Keratinocyte (primary cell): Measurements from ENCODE around the gene GPR152. TPM values are rescaled to one million over a fixed set of nuclear protein-coding genes. Genes with fewer than 3 reads are reported as not detected.

Experiments
- DNase-seq: peaks from one replicate; pipeline ENCODE4 v3.0.0-alpha.2; 2011; ENCODE audit warnings: low read depth, missing footprints, low spot score
- FAIRE-seq: peaks from 2 replicates; lab custom pipeline; 2011; peaks lifted over from hg19 to GRCh38; lab: Jason Lieb, UNC
- H2AFZ ChIP-seq: 2 replicates; pipeline ENCODE4 v1.6.0; 2012; ENCODE audit warnings: low read length, control low read depth, inconsistent platforms; ENCODE audit not compliant: control insufficient read depth
- H3K27ac ChIP-seq: 2 replicates; pipeline ENCODE4 v1.5.1; 2011; ENCODE audit warnings: low read length; ENCODE audit not compliant: control insufficient read depth, insufficient read depth
- H3K27me3 ChIP-seq: 3 replicates; pipeline ENCODE4 v1.6.0; 2011; ENCODE audit warnings: low read length; ENCODE audit not compliant: control insufficient read depth, insufficient read depth; ENCODE audit errors: extremely low read depth
- H3K36me3 ChIP-seq, 2 experiments: 2 replicates in 1 of 2; 3 replicates in 1 of 2; pipeline ENCODE4 v1.5.1; 2011; ENCODE audit warnings: low read length in 2 of 2, mild to moderate bottlenecking in 1 of 2; ENCODE audit not compliant: control insufficient read depth in 2 of 2, insufficient read depth in 2 of 2; ENCODE audit errors: extremely low read depth in 1 of 2
- H3K4me1 ChIP-seq: 3 replicates; pipeline ENCODE4 v1.5.1; 2011; ENCODE audit warnings: low read length; ENCODE audit not compliant: control insufficient read depth, insufficient read depth; ENCODE audit errors: extremely low read depth
- H3K4me2 ChIP-seq: 3 replicates; pipeline ENCODE4 v1.6.0; 2011; ENCODE audit warnings: low read depth, low read length; ENCODE audit not compliant: control insufficient read depth, insufficient read depth; ENCODE audit errors: extremely low read depth
- H3K4me3 ChIP-seq, 3 experiments: fragments of 200-600 bp in 1 of 3; sonication (generic) in 1 of 3; 2 replicates in 2 of 3; 3 replicates in 1 of 3; pipeline ENCODE4 v1.5.1; 2011 to 2016; ENCODE audit warnings: low read length in 3 of 3, mild to moderate bottlenecking in 3 of 3, control low read depth in 2 of 3, inconsistent platforms in 1 of 3, low read depth in 1 of 3, mixed read lengths in 1 of 3, mixed run types in 1 of 3, moderate library complexity in 1 of 3; ENCODE audit not compliant: control insufficient read depth in 2 of 3, insufficient read depth in 2 of 3; ENCODE audit errors: extremely low read depth in 1 of 3
- H3K79me2 ChIP-seq: 2 replicates; pipeline ENCODE4 v1.6.0; 2012; ENCODE audit warnings: low read length; ENCODE audit not compliant: control insufficient read depth, insufficient read depth
- H3K9ac ChIP-seq: 3 replicates; pipeline ENCODE4 v1.6.0; 2011; ENCODE audit warnings: low read length; ENCODE audit not compliant: control insufficient read depth, insufficient read depth; ENCODE audit errors: extremely low read depth
- H3K9me1 ChIP-seq: 3 replicates; pipeline ENCODE4 v1.6.0; 2011; ENCODE audit warnings: low read length; ENCODE audit not compliant: control insufficient read depth, insufficient read depth; ENCODE audit errors: extremely low read depth
- H3K9me3 ChIP-seq: 2 replicates; pipeline ENCODE4 v1.5.1; 2012; ENCODE audit warnings: low read depth, low read length; ENCODE audit not compliant: control insufficient read depth
- H4K20me1 ChIP-seq: 3 replicates; pipeline ENCODE4 v1.6.0; 2011; ENCODE audit warnings: low read length; ENCODE audit not compliant: control insufficient read depth, insufficient read depth; ENCODE audit errors: extremely low read depth
- CTCF ChIP-seq, 3 experiments: IDR thresholded peaks in 1 of 3; conservative IDR thresholded peaks in 1 of 3; optimal IDR thresholded peaks in 1 of 3; 2 replicates in 2 of 3; 3 replicates in 1 of 3; pipeline versions ENCODE3 to v1.5.1; 2011; ENCODE audit warnings: low read length in 3 of 3, mild to moderate bottlenecking in 3 of 3, moderate library complexity in 2 of 3, control low read depth in 1 of 3, inconsistent platforms in 1 of 3; ENCODE audit not compliant: insufficient read depth in 2 of 3; ENCODE audit errors: extremely low read depth in 1 of 3
- EZH2 ChIP-seq: IDR thresholded peaks from one replicate; pipeline ENCODE4 v1.6.1; 2012; ENCODE audit warnings: inconsistent platforms, mild to moderate bottlenecking, low read length, moderate library complexity
- dilution Hi-C: fragments of 300-500 bp; cut with MboI; formaldehyde crosslinking; loops from one replicate; pipeline ENCODE4 v1.7.0; 2020; ENCODE audit warnings: low sequenced_read_pairs; ENCODE audit not compliant: extremely low pct_ligation_motif_present
- polyA plus RNA-seq, 5 experiments: library from polyadenylated mRNA; depleted of rRNA in 3 of 5; stranded (reverse) in 3 of 5; stranded (forward) in 1 of 5; unstranded in 1 of 5; fragments of >200 nt; gene quantifications; 1 replicate in 1 of 5; 2 replicates in 3 of 5; 3 replicates in 1 of 5; pipeline versions ENCODE4 v1.2.1 to v1.2.3, GENCODE V29; 2011 to 2012; ENCODE audit warnings: missing spikeins in 2 of 5, low read depth in 1 of 5, low replicate concordance in 1 of 5

GPR152 gene
- polyA plus RNA-seq, 1 donor (not counting 4 experiments of a cell fraction or from before 2014, with no cell fraction given), result not detected

DNA sequence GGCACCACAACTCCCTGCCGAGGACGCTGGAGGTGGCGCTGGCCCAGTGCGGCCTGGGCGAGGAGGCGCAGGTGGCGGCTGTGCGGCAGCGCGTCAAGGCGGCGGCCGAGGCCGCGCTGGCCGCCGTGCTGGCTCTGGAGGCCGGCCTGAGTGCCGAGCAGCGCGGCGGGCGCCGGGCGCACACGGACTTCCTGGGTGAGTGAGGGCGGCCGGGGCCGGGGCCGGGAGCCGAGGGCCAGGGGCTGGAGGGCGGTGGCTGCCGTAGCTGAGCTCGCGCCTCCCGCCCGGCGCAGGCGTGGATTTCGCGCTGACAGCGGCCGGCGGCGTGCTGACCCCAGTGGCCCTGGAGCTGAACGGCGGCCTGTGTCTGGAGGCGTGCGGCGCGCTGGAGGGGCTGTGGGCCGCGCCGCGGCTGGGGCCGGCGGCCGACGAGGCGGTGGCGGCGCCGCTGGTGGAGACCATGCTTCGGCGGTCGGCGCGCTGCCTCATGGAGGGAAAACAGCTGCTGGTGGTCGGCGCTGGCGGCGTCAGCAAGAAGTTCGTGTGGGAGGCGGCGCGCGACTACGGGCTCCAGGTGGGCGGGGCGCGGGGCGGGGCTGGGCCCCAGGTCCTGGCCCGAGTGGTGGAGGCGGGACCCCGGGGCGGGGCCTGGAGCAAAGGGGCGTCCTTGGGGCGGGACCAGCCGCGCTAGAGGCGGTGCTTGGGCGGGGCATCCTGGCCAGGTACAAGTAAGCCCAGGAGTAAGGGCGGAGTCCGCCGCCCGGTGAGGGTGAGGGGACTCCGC, 31.7 kb downstream of the GPR152 start:
- dilution Hi-C loops, result no loop called here
- Histone ChIP-seq H4K20me1 (no peaks in the 10 kb centered on the region), H3K27ac (no peak overlapping the region), H3K9me3 (no peaks in the 10 kb centered on the region), H2AFZ (peak overlapping the region; percentile 73), H3K9me1 (no peaks in the 10 kb centered on the region), H3K9ac (peak overlapping the region; percentile 56), H3K79me2 (no peaks in the 10 kb centered on the region), H3K4me1 (peaks cover 22% of the 10 kb centered on the region), H3K4me2 (peak overlapping the region; percentile 78), H3K4me3 (peak overlapping the region; percentile 25 to 68 (median 59)), H3K36me3 (no peaks in the 10 kb centered on the region), H3K27me3 (peaks cover 4% of the 10 kb centered on the region)
- no peak for FAIRE-seq
- DNase-seq, result peak; percentile 80
- no peak for TF ChIP-seq EZH2
- no peak for TF ChIP-seq CTCF (optimal IDR thresholded peaks at IDR 0.05 in 1 of 3, IDR thresholded peaks at IDR 0.05 in 1 of 3, conservative IDR thresholded peaks at IDR 0.05 in 1 of 3; ENCODE audit: extremely low read depth in 1 of 3, insufficient read depth in 2 of 3, low read length in 3 of 3)

DNA sequence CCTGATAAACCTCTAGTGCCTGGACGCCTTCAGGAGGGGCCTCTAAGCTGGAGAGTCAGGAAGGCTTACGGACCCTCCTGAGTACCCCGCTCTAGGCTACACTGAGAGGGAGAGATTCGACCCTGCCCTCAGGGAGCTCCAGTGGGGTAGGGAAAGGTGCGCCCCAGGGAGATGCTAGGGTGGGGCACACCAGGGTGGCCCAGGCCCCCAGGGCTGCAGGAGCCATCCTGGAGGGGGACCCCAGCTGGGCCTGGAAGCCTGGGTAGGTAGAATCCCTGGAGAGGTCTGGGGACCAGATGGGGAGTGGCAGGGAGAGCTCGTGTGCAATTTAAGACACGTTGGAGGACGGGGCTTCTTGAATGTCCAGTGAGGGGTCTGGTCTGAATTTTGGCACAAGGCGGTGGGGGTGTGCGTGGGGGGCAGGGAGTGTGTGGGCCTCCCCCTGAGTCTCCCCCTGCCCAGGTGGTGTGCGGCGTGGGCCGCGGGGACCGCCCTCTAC, 32.3 kb downstream of the GPR152 start:
- Histone ChIP-seq H3K4me2 (peak overlapping the region; percentile 78), H3K27ac (no peak overlapping the region), H3K79me2 (no peaks in the 10 kb centered on the region), H3K36me3 (no peaks in the 10 kb centered on the region), H3K4me1 (peaks cover 22% of the 10 kb centered on the region), H3K9ac (peak overlapping the region; percentile 56), H2AFZ (no peak overlapping the region), H3K9me1 (no peaks in the 10 kb centered on the region), H3K9me3 (no peaks in the 10 kb centered on the region), H4K20me1 (no peaks in the 10 kb centered on the region), H3K27me3 (peaks cover 5% of the 10 kb centered on the region), H3K4me3 (peak overlapping the region in 1 of 3 experiments; percentile 68)
- no peak for FAIRE-seq
- TF ChIP-seq EZH2 (no peak), CTCF (optimal IDR thresholded peaks at IDR 0.05 in 1 of 3, IDR thresholded peaks at IDR 0.05 in 1 of 3, conservative IDR thresholded peaks at IDR 0.05 in 1 of 3; ENCODE audit: extremely low read depth in 1 of 3, insufficient read depth in 2 of 3, low read length in 3 of 3) (no peak)
- dilution Hi-C loops, result no loop called here
- DNase-seq, result no peak
